Measurements from ENCODE around the gene TCEANC.
"Not testable (repeated sequence)": the region's sequence is repeated elsewhere in the genome, so short reads cannot be mapped to it uniquely, and the experiment has no call there.

Gene TCEANC

DNA sequence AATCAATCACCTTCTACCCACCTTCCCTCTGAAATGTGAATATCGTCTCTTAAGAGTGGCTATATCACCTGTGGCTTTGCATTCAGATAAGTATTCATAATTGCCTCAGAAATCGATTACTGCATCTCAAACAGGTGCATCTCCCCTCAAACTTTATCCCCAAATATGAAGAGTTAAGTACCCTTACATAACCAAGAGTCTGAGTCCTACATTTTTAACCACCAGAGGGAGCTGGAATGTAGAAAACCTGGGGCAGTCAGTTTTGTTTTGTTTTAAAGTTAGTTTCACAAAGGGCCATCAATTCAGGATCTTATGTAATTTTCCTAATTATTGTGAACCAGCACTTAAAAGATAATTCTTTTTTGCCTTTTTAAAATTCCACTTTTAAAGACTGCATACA, 5.7 kb downstream of the TCEANC start:
- no peak for DNase-seq

DNA sequence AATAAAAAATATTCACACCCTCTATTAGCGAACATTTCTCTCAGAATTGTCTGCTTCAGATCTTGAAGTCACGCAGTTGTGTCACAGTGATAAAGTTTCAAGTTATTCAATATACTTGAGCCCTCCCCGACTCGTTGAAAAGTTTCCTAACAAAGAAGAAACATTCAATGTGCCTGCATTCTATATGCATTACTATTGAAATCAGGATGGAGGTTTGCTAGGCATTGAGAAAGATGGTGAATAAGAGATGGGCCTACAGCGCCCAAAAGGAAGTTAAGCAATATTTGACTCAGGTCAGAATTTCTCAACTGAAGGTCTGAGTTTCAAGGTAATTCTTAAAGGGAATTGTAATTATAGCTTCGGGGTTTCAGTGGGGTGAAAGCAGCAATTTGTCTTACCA, 6.1 kb downstream of the TCEANC start:
- no peak for DNase-seq

DNA sequence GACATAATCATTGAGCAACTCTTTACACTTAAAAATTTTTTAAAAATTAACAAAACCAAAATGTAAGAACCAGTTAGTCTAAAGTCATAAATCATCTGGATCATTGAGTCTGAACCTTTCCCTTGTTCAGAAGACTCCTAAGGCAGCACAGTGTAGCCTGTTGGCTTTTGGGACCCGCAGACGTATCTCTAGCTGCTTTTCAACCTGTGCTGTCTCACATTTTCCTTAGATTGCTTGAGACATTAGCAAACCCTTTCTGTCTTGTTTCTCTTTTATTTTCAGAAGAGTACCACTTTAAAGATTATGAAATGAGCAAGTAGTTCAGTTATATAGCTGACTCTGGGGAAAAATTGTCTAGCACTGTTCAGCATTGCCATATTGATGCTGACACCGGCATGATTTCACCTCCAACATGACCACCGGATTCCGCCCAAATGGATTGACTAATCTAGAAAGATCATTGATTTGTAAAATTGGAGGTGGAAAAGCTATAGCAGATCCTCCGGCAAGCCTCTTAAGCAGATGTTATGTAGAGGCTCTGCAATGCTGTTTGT, 8.9 kb downstream of the TCEANC start:
- DNase-seq = no peak

DNA sequence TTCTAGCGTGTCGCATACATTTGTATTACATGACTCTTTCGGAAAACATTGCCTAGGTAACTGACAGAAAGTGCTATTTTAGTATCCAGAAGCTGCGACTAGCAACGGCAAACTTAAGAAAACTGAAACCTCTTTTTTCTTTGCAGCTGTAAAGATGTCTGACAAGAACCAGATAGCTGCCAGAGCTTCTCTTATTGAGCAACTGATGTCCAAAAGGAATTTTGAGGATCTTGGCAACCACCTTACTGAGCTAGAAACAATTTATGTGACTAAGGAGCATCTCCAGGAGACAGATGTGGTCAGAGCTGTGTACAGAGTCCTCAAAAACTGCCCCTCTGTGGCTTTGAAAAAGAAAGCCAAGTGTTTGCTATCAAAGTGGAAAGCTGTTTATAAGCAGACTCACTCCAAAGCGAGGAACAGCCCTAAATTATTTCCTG, 9.4 kb downstream of the TCEANC start:
- DNase-seq = no peak

DNA sequence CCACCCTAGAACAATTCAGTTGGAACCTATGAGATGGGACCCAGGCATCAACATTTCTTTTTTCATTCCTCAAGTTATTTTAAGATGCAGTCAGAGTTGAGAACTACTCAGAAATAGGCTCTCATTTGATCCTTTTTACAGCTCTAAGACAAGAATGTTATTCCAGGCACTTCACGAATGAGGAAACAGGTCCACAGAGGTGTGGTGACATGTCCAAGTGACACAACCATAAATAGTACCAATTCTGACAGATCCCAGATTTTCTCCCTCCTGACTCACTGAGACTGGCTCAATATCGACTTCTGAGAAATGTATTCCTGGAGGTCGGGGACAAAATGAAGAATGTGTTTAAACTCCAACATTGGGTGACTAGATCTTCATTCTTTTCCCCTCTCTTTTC, 11.1 kb downstream of the TCEANC start:
- DNase-seq = no peak

DNA sequence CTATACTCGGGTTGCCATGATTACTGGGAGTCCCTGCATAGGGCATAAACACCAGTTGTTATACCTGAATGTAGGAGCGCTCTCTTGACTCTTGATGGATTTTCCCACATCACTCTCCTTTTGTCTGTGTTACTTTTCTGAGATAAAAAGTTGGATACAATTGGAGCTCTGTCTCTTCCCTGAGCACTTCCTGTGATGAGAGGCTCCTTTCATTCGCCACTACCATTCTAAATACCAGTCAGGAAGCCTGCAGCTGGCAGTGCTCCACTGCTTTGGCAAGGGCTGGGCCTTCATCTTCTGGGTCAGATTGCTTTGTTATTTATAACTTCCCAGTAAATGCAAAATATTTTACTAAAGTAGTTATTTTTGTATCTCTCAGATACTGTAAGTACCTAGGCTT, 13.9 kb downstream of the TCEANC start:
- no peak for DNase-seq

DNA sequence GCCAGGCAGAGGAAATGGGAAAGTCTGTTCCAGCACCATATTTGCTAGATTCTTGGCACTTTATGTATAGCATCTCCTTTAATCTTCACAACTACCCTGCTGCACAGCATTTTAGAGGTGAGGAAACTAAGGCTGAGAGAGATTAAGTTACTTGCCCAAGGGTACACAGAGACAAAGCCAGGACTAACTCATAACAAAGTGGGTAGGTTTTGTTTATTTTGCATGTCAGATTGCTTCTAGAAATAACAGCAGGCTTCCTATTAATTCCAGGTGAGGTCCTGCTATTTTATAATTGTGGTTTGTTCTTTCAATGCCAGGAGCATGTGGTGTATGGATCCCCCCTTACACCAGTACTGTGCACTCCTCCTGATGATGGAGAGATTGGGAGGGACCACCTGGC, 15.0 kb downstream of the TCEANC start:
- DNase-seq = no peak

DNA sequence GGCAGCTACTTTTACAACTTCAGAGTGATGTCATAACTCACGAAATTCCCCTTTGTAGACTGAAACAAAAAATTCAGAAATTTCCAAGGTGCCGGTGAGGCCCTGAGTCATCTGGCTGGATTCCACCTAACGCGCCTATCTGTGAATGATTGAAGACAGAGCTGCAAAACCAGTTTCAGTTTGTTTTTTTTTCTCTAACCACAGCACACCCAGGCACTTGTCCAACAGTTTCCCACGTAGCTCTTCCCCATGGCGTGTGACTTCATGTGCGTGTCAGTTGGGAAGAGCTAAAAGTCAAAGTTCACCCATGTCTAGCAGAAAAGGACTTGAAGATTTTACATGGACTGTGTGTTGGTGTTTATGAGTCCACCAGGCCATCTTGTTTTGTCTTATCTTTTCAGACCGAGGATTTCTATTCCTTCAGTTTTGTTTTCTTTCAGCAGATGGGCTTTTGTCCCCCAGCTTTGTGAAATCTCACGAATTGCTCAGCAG, 16.4 kb downstream of the TCEANC start:
- peak; percentile 34 to 58 for DNase-seq

DNA sequence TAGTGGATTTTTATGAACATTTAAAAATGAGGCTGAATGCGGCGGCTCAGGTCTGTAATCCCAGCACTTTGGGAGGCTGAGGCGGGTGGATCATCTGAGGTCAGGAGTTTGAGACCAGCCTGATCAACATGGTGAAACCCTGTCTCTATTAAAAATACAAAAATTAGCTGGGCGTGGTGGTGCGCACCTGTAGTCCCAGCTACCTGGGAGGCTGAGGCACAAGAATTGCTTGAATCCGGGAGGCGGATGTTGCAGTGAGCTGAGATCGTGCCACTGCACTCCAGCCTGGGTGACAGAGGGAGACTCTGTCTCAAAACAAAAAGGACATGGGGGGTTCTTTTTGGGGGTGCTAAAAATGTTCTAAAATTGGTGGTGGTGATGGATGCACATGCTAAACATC, 16.8 kb downstream of the TCEANC start:
- DNase-seq = not testable (repeated sequence)

DNA sequence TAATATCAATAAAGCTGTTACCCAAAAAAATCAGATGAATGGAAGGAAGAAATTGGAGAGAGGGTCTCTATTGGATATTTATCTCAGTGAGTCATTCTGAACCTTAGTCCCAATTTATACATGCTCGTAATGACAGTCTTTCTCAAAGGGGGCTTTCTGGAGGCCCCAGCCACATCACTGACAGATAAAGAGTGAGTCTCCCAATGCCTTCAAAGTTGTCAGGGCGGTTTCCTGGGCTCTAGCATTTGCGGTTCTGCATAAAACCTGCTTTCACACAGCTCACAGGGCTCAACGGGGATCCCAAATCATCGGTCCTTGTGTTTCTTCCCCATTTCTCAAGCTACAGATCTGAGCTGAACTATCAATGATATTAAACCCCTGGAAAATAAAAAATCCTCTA, 17.3 kb downstream of the TCEANC start:
- DNase-seq = no peak

DNA sequence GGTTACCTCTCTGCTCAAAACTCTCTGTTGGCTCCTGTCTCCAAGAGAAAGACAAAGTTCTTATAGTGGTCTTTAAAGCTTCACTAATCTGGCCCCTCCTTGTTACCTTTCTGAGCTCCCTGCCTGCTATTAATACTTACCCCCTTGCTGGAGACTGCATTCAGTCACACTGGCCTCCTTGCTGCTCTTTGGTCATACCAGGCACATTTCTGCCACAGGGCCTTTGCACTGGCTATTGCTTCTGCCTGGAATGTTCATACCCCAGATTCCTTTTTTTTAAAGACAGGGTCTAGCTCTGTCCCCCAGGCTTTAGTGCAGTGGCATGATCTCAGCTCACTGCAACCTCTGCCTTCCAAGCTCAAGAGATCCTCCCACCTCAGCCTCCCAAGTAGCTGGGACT, 20.1 kb downstream of the TCEANC start:
- no peak for DNase-seq

DNA sequence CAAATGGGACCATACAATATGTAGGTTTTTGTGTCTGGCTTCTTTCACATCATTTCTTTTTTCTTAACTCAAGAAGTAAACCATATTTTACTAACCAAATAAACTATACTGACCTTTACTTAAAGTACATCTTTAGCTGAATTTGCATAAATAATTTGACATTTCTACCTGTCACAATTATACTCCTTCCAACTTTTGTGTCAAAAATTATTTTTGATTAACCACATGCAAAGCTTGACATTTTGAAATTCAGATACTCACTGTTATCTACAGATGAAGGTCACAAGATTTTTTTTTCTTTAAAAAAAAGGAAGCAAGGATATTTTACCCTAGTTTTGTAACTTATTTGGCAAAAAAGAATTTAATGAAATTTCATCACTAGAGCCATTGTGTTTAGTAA, 23.9 kb downstream of the TCEANC start:
- DNase-seq = no peak

DNA sequence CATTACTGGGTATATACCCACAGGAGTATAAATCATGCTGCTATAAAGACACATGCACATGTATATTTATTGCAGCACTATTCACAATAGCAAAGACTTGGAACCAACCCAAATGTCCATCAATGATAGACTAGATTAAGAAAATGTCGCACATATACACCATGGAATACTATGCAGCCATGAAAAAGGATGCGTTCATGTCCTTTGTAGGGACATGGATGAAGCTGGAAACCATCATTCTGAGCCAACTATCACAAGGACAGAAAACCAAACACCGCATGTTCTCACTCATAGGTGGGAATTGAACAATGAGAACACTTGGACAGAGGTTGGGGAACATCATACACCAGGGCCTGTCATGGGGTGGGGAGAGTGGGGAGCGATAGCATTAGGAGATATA, 26.8 kb downstream of the TCEANC start:
- DNase-seq = not testable (repeated sequence)

DNA sequence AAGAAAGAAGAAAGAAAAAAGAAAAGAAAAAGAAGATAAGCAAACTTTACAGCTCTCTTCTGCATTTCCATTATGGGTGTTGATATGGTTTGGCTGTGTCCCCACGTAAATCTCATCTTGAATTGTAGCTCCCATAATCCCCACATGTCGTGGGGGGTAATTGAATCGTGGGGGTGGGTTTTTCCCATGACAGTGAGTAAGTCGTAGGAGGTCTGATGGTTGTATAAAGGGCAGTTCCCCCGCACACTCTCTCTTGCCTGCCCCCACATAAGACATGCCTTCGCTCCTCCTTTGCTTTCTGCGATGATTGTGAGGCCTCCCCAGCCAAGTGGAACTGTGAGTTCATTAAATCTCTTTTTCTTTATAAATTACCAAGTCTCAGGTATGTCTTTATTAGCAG, 28.7 kb downstream of the TCEANC start:
- DNase-seq = no peak

DNA sequence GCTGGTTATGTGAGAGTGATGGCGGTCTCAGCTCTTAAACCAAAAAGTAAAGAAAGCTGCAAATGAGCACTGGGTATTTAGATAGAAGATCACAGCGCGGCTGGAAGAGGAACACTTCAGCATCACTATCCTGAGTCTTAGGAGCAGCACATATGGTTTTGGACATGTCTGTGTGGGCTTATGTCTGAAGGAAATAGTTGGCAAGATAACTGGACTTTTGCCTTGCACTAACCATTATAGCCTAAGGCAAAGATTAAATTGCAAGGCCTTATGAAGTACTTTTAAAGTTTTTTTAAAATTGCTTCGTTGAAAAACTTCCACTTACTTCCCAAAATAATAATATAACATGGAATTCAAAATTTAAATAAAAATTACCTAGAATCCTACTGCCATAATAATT, 31.4 kb downstream of the TCEANC start:
- DNase-seq = no peak

DNA sequence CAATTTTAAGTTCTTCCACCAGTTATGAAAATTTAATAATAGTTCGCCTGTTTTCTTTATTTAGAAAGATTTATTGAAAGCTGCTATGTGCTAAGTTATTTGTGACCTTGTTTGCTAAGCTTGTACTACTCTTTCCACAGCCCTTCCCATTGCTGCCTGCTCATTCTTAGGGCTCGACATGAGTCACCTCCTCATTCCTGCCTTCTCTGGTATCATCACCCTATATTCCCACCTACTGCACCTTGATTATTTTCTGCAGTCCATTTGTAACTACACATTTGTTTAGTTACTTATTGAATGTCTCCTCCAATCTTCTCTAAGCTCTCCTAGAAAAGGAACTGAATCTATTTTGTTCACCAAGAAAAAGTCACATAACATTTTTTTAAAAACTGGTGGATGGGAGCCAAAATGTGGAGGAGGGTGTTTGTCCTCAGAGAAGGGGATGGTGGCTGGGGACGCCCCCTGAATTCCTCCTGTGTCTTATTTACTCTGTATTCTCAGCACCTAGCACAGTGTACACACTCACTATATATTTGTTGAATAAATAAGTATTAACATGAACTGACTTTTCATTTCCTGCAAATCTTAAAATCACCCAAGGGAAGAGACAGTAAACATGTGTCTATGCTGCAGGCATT, 32.3 kb downstream of the TCEANC start:
- no peak for DNase-seq

DNA sequence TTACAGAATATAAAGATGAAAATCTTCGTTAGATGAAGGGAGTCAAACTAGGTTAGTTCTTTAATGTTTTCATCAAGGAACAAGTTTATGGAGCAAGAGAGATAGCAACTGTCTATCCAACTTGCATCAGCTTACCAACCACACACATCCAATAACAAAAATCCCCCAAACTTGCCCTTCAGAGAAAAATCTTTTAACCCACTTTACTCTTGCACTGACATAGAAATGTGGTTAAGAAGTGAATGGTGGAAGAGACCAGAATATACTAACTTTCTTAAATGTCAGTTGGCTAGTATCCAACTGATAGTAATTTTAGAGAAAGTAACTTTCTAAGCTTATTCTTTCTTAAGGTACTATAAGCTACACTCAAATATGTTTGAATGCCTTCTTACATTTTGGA, 34.3 kb downstream of the TCEANC start:
- DNase-seq = no peak

DNA sequence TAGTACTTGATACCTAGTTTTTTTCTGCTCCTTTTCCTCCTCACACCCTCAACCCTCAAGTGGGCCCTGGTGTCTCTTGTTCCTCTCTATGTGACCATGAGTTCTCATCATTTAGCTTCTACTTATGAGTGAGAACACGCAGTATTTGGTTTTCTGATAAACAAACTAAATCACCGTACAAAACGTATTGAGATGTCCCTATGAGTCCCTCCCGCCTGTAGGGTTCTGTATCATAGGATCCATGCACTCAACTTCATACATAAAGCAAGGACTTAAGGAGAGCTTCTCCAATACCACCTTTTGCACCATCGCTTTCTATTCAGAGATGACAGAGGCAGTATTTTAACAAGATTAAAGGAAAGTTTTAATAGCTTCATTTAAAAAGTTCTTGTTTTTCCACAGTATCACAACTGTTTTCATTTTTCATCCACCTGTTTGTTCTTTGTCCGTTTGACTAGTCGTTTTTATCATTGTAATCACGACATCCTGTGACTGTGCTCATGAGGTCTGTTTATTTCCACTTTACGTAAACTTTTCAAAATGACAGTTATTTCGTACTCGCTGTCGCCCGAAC, 35.5 kb downstream of the TCEANC start:
- no peak for DNase-seq

DNA sequence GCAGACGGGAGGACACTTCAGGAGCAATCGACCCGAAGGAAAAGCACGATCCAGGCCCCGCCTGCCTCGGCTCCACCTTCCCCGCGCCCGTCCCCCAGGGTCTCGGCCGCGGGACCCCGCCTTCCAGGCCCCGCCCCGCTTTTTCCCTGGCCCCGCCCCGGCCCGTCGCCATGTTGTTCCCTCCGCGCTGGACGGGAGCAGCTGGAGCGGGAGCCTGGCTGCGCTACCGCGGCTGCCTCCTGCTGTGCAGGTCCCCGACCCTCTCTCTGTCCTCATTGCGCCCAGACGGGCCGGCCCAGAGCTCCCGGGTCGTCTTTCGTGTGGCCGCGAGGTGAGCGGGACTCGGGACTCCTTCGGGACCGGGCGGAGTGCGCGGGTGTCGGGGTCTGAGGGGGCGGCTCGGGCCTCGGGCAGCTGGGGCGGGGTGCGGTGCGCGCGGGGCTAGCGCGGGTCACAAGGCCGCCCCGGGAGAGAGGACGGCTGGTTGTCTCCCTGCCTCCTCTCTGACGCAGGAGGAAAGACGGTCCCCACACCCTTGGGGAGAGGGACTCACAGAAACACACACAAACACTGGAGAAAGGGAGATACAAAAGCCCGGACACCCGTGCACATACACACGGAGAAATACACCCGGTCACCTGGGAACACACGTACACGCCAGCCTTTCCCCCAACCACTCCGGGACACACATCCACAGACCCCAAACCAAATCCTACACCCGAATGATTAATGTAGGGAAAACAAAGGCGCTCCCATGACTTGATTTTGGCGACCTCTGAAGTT, 36.2 kb downstream of the TCEANC start, which contains the start of gene RAB9A:
TSS of gene RAB9A (plus strand) at position 171 of the 783 bp plus-strand sequence. CDS start 19,619 bp downstream, outside the sequence.
- peak; percentile 70 to 79 for DNase-seq

DNA sequence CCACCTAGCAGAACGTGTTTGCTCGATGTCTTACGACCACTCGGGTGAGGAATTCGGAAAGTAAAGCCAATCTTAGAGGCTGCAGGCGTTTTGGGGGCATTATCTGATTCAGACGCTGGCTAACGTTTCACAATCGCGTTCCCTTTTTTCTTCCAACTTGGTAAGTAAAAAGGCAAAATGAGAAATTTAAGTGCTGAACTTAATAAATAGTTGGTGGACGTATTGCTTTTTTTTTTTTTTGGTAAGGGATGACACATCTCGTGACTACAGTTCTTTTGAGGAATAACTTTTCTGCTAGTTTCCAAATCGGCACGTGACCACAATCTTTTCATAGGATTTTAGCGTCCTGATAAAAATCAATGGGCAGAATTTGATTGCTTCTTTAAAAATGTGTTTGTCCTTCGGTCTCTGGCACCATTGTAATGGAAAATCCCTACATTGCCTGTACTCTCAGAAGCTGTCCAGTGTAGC, 36.8 kb downstream of the TCEANC start:
- DNase-seq = no peak

DNA sequence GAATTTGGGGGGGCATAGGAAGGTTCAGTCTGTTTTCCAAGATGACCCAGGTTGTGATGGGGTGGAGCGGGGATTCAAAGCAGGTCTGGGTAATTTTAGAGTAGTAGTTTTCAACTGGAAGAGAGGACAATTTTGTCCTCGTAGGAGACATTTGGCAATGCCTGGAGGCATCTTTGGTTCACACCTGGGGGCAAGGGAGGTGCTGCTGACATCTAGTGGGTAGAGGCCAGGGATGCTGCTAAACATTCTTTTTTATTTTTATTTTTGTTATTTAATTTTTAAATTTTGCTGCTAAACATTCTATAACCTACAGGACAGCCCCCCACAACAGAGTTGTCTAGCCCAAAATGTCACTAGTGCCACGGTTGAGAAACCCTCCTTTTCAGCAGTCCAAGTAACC, 37.9 kb downstream of the TCEANC start:
- DNase-seq = no peak

DNA sequence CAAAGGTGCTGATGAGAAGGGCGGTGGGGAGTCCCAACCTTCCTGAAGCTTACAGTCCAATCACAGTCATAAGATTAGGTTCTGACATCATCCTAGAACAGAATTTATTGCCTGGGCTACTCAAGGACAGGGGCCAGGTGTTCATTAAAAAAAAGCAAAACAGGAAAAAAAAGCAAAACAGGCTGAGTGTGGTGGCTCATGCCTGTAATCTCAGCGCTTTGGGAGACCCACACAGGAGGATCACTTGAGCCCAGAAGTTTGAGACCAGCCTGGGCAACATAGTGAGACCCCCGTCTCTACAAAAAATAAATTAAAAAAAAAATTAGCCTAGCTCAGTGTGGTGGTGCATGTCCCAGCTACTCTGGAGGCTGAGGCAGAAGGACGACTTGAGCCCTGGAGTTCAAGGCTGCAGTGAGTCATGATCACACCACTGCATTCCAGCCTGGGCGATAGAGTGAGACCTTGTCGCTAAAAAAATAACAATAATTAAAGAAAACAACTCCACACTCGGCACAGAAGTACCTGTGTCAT, 39.0 kb downstream of the TCEANC start:
- no peak for DNase-seq

DNA sequence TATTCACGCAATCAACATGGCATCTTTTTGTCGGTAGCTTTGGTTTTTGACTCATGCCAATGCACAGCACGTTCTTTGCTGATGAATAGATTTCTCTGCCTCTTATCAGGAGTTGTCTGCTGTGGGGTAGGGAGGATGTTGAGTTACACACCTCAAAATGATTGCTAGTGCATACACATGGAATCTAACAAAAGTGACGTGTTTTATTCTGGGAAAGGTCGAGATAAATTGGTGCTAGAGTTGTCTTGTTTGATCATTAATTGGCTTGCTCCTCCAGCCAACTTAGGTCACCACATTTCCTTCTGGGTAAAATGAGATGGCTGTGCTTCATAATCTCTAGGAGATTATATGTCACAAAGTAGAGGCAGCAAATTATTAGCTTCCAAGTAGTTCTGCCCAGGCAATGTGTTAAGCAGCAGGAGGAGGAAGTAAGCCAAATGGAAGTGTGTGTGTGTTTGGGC, 39.9 kb downstream of the TCEANC start:
- DNase-seq = no peak
